GM21717 (cell line): ENCODE results near the gene ESRRA.

Source experiments
- ATAC-seq: cut with Tn5 transposase; IDR thresholded peaks from one replicate; pipeline ENCODE4 v1.9.1; 2021; ENCODE audit warnings: mild to moderate bottlenecking, moderate library complexity; ENCODE audit not compliant: unreplicated experiment

ESRRA gene

DNA sequence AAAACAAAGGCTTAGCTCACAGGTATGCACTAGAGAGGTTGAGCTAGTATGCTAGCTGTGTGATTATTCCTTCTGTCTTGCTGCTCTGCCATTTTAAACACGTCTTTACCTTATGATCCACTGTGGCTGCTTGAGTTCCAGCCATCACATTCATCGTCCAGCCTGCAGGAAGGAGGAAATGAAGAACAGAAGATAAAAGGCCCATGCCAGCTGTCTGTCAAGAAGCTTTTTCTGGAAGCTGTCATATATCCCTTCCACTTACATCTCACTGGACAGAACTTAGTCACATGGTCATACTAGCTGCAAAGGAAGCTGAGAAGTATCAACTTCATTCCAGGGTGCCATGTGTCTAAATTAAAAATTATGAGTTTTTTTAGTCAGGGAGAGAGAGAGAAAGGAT is 22.1 kb downstream of the ESRRA start:
- no peak for ATAC-seq

DNA sequence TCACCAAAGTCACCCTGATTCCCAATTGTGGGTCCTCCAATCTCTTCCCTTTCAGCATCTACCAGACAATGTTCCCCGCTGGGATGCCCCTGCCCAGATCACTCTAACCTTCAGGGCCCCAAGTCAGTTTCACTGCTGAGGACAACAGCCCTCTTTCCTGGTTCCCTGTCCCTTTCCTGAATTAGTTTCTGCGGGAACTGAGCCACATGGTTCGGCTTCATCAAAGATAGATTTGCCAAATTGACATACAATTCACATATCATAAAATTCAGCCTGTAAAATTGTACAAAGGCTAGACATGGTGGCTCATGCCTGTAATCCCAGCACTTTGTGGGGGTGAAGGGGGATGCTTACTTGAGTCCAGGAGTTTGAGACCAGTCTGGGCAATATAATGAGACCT is 22.7 kb downstream of the ESRRA start:
- no peak for ATAC-seq

DNA sequence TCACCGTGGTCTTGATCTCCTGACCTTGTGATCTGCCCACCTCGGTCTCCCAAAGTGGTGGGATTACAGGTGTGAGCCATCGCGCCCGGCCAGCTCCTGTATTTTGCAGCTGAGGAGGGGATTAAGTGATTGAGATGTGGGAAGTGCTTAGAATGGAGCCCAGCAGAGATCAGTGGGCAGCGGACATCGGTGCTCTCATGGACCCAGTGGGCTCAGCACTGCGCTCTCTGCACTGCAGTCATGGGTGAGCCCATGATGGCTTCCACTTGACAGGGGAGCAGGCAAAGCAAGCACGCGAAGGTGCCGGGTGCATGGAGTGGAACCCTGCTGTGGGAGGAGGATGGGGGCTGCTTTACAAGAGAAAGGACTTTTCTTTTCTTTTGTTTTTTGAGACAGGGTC is 25.6 kb downstream of the ESRRA start:
- ATAC-seq: no peak

DNA sequence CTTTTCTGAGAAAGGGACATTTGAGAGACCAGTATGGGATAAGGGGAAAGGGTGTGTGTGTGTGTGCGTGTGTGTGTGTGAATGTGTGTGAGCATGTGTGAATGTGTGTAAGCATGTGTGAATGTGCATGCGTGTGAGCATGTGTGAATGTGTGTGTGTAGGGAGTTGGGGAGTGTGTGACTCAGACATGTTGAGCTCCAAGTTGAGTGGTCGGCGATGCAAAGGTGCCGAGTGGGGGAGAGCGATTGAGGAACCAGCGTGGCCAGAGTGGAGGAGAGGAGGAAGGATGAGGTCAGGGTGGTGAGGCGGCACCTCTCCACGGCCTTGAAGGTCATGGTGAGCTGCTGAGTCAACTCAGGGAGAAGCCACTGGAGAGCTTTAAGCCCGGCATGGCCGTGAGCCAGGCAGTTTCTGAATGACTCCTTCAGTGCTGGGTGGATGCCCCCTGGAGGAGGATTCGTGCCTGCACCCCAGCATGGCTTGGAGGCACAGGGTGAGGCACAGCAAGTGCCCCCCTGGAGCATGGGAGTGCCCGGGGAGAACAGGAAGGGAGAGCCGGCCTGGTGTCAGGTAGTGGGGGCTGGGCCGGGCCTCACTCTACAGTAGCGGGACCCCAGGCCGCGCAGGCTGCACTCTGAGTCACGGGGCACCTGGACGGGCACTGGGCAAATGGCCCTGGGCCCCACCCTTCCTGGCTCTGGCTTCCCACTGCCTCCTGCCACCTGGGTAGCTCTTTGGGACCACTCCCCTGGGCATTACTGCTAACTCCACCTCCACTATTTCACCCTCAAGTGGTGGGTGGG is 26.4 kb downstream of the ESRRA start:
- peak; percentile 51 for ATAC-seq

DNA sequence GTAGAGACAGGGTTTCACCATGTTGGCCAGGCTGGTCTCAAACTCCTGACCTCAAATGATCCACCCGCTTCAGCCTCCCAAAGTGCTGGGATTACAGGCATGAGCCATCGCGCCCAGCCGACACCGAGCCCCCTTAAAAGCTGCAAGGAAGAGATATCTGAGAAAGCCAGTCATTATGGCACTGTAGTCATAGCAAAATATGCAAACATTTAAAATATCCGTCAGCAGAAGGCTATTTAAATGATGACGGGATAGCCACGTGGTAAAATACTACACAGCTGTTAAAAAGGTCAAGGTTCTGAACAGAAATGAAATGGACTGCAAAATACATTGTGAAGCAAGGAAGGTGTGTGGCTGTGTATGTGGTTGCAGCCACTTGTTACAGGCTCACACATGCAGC is 28.2 kb downstream of the ESRRA start:
- ATAC-seq: no peak

DNA sequence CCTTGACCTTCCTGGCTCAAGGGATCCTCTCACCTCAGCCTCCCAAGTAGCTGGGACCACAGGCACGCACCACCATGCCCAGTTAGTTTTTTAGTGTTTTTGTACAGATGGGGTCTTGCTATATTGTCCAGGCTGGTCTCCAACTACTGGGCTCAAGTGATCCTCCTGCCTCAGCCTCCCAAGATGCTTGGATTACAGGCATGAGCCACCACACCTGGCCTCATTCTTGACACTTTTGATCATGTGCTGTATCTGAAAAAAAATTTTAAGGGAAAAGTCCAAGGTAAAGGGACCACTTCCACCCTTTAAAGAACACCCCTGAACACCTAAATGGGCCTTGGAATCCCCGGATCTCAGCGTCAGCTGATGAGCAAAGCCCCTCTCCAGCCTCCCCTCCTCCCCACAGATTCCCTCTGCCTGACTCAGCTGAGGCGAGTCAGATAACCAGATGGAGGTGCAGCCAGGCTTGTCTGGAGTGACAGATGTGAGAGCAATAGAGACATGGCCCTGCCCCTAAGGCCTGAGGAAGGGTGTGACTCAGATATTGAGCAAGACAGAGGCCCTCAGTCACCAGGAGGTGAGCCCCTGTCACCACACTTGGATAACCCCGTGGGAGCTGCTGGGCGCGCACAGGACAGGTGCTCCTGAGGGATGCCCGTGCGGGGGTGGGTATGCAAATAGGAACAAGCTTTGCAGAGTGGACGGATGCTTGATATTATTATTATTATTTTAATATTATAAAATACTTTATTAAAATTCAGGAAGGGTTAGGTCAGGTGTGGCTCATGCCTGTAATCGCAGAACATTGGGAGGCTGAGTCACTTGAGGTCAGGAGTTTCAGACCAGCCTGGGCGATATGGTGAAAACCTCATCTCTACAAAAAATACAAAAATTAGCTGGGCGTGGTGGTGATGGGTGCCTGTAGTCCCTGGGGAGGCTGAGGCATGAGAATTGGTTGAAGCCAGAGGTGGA is 29.7 kb downstream of the ESRRA start:
- peak; percentile 61 for ATAC-seq

DNA sequence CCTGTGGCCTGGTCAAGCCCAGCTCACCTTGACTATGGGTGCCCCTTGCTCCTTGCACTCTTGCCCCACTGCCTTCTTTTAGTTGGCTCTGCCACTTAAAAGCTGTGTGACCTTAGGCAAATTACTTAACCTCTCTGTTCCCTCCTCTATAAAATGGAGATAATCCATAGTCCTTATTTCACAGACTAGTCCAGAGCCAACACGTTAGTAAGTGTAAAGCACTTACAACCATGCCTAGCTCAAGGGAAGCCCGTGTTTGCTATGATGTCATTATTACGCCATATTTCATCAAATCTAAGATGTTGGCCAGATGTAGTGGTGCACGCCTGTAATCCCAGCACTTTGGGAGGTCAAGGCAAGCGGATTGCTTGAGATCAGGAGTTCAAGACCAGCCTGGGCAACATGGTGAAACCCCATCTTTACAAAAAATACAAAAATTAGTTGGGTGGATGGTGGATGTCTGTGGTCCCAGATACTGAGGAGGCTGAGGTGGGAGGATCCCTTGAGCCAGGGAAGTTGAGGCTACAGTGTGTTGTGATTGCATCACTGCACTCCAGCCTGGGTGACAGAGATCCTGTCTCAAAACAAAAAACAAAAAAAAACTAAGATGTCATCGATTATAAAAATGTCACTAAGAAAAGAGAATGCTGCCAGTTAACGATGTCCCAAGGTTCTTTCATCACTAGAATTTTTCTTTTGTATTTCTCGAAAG is 32.4 kb downstream of the ESRRA start:
- ATAC-seq: no peak

DNA sequence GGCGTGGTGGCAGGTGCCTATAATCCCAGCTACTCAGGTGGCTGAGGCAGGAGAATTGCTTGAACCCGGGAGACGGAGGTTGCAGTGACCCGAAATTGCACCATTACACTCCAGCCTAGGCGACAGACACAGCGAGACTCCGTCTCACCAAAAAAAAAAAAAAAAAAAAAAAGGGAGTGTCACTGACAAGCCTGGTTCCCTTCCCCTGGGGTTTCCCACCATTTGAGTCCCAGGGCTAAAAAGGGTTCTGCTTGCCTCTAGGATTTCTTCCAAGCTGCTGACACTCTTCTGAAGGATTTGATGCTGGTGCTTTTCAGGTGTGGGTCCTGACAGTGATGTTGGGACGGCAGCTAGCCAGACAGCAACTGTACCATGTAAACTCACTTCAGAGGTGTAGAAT is 33.4 kb downstream of the ESRRA start:
- no peak for ATAC-seq

DNA sequence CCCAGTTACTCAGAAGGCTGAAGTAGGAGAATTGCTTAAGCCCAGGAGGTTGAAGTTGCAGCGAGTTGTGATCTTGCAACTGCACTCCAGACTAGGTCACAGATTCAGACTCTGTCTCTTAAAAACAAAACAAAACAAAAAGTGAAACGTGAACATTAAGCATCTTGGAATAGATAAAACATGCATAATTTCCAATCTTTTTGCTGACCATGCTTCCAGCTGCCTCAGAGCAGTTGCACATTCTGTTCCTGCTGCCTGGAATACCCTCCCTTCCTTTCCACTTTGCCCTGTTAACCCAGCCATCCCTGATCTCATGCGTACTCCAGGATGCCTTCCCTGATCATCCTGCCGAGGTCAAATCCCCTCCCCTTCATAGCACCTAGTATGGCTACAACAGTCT is 34.0 kb downstream of the ESRRA start:
- no peak for ATAC-seq

DNA sequence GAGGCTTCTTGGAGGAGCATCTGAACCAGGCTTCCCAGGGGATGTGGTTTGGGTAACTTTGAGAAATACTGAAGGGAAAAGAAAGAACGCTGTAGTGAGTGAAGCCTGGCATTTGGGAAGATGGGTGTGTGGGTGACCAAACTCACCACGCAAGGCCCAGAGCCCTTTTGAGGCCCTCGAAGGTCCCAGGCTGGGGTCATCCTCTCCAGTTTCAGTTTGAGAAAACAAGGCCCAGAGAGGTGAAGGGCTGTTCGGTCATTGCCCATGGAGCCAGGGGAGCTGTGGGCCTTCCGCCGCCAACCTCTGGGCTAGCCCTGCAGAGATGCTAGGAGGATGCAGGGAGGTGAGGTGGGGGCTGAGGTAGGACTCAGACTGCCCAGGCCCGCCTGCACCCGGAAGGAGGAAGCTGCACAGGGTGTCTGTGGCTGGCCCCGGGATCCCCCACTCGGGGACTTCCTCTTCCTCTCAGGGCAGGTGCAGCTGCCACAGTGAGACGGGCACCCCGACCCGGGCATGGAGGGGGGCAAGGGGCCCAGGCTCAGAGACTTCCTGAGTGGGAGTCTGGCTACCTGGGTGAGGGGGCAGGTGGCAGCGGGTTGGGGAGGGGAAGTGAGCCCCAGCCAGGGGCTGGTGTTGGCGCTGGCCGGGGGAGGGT is 34.6 kb downstream of the ESRRA start, which contains the start of gene CCDC88B:
CCDC88B (plus strand) TSS at position 451 of the 655 bp plus-strand sequence; CDS start at position 514, 63 bp downstream.
- peak; percentile 42 for ATAC-seq

DNA sequence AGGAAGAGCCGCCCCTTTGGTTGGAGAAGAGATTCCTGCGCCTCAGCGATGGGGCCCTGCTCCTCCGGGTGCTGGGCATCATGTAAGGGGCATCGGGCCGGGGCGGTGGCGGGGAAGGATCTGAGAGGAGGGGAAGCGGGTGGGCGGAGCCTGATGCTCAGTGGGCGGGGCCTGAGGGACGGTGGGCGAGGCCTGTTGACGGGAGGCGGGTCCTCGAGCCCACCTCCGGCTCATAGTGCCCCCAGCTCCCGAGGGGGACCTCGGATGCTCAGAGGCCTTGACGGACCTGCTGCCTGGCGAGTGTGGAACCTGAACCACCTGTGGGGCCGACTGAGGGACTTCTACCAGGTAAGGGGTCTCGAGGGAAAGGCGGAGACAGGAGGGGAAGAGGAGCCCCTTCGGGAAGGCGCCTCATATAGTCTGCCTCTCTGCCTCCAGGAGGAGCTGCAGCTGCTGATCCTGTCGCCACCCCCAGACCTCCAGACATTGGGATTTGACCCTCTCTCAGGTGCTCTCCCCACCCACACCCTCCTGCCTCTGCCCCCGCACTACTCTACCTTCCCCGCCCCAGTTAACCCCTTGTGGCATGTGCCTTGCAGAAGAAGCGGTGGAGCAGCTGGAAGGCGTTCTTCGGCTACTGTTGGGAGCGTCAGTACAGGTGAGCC is 35.5 kb downstream of the ESRRA start:
- ATAC-seq: peak; percentile 14

DNA sequence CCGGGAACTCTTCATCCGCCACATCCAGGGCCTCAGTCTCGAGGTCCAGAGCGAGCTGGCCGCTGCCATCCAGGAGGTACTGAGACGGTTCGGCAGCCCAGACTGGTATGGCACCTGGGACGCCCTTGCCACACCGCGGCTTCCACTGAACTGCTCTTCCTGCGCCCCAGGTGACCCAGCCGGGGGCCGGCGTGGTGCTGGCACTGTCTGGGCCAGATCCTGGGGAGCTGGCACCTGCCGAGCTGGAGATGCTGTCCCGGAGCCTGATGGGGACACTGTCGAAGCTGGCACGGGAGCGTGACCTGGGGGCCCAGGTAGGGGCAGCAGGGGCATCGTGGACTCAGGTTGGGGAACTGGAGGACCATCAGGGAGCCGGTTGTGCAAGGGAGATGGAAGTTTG is 36.1 kb downstream of the ESRRA start:
- no peak for ATAC-seq

DNA sequence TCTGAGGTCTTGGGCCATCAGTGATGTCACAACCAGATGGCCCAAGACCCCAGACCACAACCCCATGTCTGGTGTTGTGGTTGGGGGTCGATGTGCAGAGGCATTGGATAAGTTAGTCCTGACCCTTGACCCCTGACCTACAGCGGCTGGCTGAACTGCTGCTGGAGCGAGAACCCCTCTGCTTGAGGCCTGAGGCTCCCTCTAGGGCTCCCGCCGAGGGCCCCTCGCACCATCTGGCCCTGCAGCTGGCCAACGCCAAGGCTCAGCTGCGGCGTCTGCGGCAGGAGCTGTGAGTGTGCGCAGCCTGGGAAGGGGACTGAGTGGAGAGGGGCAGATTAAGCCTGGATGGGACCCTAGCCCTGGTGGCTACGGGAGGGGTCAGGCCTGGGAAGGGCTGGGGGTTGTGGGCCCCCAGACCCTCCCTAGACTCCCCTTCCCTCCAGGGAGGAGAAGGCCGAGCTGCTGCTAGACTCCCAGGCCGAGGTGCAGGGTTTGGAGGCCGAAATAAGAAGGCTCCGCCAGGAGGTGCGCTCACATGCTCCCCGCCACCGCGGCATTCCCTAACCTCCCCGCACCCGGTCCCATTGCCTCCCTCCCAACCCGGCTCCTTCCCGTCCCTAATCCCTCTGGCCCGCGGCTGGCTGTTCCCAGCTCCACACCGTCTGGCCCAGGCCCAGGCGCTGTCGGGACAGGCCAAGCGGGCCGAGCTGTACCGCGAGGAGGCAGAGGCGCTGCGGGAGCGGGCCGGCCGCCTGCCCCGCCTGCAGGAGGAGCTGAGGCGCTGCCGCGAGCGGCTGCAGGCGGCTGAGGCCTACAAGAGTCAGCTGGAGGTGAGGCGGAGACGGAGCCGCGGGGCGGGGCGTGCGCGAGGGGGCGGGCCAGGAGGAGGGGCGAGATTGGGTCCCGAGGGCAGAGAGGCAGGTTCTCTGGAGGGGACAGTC is 36.8 kb downstream of the ESRRA start:
- ATAC-seq: no peak

DNA sequence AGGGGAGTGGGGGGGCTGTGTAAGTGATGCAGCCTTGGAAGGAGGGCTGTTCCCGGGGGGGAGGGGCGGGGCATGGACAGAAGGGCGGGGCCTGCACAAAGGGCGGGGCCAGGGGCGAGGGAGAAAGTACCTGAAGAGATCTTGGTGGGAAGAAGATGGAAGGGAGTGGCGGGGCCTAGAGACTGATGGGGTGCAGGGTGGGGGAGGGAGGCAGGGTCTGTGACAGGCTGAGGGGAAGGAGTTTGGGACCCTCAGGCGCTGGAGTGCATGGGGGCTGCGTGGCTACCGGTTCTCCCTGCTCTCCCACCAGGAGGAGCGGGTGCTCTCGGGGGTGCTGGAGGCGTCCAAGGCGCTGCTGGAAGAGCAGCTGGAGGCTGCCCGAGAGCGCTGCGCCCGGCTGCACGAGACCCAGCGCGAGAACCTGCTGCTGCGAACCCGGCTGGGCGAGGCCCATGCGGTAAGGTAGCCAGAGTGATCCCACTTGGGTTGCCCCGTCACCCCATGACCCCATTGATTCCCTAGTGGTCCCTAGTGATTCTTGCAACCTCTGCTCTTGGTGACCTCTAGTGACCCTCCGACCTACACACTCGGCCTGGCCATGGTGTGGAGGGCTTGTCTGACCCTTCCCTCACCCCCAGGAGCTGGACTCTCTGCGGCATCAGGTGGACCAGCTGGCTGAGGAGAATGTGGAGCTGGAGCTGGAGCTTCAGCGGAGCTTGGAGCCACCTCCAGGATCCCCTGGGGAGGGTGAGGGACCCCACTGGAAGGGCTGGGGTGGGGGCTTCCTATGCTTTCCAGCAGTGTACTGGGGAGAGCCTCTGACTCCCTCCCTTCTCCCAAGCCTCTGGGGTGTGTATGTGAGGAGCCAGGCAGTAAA is 37.8 kb downstream of the ESRRA start:
- ATAC-seq: no peak

DNA sequence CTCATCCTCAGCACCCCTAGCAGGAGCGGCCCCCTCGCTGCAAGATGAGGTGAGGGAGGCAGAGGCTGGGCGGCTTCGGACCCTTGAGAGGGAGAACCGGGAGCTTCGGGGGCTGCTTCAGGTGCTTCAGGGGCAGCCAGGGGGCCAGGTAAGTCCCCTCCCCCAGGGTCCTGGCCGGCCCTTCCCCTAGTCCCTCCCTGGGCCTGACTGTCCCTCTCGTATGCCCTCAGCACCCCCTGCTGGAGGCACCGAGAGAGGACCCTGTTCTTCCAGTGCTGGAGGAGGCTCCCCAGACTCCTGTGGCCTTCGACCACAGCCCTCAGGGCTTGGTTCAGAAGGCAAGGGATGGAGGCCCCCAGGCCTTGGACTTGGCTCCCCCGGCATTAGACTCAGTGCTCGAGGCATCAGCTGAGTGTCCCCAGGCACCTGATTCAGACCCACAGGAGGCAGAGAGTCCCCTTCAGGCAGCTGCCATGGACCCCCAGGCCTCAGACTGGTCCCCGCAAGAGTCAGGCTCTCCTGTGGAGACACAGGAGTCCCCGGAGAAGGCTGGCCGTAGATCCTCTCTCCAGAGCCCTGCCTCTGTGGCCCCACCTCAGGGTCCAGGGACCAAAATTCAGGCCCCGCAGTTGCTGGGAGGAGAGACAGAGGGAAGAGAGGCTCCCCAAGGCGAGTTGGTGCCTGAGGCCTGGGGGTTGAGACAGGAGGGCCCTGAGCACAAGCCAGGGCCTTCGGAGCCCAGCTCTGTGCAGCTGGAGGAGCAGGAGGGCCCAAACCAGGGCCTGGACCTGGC is 38.6 kb downstream of the ESRRA start:
- ATAC-seq: no peak

DNA sequence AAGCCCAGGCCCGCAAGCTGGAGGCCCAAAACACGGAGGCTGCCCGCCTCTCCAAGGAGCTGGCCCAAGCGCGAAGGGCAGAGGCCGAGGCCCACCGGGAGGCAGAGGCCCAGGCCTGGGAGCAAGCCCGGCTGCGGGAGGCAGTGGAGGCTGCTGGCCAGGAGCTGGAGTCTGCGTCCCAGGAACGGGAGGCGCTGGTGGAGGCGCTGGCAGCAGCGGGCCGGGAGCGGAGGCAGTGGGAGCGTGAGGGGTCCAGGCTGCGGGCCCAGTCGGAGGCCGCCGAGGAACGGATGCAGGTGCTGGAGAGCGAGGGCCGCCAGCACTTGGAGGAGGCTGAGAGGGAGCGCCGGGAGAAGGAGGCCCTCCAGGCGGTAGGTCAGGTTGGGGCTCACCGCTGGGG is 39.5 kb downstream of the ESRRA start:
- no peak for ATAC-seq

DNA sequence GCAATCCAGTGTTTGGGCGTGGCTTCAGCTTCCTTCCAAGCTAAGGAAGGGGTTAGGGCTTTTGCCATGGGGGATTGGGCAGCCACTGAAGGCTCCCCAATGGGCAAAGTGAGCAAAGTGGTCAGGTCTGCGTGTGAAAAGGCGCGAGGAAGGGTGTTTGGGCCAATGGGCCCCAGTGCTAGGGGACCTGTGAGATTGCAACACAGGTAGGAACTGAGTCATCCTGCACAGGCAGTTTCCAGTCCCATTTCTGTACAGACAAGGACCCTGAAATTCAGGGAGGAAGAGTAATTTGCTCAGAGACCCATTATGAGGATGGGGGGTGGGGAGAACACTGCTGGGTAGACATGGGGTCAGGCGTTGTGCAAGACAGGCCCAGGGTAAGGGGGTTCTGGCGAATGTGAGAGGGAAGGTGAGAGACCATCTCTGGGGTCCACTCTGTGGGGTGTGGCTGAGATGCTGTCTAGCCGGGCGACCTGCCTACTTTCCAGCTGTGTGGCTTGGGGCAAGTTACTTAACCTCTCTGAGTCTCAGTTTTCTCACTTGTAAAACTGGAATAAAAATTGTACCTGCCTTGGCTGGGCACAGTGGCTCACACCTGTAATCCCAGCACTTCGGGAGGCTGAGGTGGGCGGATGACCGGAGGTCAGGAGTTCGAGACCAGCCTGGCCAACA is 42.0 kb downstream of the ESRRA start:
- no peak for ATAC-seq
